HG03342 (cell line): ENCODE measurements around the gene PPFIBP1.
"Not testable (repeated sequence)": the region's sequence is repeated elsewhere in the genome, so short reads cannot be mapped to it uniquely, and the experiment has no call there.

Experiments
- ATAC-seq: cut with Tn5 transposase; IDR thresholded peaks from one replicate; pipeline ENCODE4 v1.9.1; 2021; ENCODE audit warnings: mild to moderate bottlenecking, moderate library complexity; ENCODE audit not compliant: unreplicated experiment

The PPFIBP1 gene

DNA sequence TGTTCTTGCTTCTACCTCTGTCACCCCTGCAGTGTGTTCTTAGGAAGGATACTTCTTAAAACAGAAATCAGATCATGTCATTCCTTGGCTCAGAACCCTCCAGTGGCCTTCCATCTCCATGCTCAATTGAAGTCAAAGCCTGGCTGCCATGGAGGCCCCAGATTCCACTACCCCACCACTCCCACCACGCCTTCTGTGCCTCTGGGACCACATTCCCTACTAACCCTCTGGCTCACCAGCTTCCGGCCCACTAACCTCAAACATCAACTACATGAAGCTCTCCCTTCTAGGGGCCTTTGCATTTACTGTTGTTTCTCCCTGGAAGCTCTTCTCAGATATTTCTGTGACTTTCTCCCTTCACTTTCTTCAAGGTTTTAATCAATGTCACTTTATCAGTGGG lies 96.1 kb downstream of the PPFIBP1 start:
- ATAC-seq, result no peak

DNA sequence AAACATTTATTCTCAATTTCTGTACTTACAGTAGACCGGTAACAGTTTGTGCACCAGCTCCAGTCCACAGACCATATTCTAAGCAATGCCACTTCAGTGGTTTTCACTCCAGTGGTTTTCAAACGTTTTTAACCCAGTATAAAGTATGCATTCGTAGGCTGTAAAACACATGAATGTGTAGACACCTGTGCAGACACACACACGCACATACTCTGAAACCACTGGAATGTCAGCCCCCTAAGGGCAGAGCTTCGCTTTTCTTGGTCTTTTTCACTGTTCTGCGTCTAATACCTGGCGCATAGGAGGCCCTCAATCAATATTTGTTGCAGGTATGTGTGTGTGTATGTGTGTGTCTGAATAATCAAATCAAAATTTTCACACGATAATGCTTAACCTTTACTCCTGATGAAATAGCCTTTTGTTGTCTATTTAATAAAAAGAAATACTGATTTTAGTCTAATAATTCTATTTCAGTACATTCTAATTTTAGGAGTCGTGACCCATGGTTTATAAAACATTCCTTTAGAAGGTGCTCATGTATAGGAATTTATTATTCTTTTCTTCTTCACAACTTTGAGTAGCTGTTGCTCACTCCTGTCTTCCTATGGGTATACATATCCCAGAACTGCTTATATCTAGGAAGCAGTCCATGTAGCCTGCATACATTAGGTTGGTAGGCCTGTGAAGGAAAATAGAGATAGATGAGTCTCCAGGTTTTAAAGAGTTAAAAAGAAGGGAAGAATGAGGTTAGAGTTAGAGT lies 98.6 kb downstream of the PPFIBP1 start:
- ATAC-seq, result no peak

DNA sequence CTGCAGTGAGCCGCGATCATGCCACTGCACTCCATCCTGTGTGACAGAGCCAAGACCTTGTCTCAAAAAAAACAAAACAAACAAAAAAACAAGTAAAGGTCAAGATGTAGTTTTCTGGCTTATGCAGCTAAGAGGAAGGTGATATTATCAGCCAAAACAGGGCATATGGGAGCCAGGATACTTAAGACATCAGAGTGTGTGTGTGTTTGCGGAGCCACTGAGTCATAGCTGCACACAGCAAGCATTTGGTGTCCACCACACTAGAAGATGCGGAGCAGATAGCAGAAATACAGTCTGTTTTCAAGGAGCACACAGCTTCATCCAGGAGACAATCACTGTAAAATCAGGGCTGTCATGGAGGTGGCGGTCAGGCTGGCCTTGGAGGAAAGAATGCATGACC lies 99.6 kb downstream of the PPFIBP1 start:
- no peak for ATAC-seq

DNA sequence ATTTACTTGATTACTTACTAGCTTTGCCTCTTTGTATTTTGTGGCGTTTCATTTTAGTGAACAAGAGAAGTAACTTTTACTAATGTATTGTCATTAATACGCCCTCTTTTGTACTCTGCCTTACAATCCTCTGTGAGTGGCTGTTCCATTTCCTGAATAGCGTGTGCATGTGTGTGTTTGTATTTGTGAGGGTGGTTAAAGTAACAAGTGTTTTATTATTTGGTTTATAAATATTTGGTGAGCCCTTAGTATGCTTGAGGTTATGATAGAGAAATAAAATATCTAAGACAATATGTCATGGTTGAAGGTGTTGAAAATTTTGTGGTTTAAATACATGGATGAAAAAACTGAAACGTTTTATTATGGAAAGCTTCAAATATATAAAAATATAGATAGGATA lies 100.6 kb downstream of the PPFIBP1 start:
- ATAC-seq, result no peak

DNA sequence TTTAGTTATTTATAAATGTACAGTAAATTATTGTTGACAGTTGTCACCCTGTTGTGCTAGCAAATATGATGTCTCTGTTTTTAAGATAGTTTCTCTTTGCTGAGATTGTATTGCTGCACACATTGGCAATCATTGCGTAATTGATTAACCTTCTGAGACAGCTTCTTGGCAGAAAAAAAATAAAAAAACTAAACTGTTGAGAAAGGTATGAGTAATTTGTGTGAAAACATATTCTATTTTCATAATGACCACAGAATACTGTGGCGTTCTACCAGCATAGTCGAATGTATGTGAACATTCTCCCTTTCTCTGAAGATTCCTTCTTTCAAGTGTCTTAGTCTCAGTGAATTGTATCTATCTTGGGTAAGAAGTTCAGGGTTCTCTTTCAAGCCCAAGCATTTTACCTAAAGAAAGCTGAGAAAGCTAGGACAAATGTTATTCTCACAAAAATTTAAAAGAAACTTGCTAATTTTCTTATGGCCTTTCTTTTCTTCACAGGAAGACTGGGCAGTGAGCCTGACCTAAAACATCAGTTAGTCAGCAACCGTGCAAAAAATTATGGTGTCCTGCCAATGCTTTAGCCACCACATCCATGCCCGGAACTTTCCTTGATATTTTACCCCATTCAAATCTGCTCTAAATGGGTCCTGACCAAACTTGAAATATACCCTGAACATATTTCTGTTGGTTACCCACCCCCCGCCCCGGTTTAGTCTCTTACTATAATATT lies 103.3 kb downstream of the PPFIBP1 start:
- ATAC-seq, result peak; percentile 70

DNA sequence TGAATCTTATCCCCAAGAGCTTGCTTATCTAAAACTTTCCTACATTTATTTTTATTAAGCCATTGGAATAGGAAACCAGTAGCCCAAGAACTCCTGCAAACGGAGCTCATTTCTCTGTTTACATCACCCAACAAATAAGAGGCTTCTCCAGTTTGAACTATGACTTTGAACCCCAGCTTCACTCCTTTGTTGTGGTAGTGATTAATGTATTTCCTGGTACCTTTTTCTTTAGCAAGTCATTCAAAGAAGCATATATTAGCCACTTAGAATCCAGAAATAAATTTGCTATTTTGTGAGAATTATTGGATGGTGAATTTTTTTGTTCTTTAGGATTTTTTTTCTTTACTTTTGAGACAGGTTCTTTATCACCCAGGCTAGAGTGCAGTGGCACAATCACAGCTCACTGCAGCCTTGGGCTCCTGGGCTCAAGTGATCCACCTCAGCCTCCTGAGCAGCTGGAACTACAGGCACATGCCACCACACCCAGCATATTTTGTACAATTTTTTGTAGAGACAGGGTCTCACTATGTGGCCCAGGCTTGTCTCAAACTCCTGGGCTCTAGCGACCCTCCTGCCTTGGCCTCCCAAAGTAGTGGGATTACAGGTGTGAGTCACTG lies 104.0 kb downstream of the PPFIBP1 start:
- ATAC-seq, result not testable (repeated sequence)

DNA sequence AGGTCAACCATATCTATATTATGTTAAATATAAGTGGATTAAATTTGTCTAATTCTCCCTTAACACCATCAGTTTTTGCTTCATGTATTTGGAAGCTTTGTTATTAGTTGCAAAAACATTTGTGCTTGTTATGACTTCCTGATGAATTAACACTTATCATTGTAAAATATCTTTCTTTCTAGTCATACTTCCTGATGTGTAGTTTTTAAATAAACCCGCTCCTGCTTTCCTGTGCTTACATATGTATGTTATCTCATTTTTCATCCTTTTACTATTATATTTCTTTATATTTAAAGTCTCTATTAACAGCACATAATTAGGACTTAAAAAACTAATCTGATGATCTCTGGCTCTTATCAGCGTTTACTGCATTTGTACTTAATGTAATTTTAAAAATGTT lies 106.2 kb downstream of the PPFIBP1 start:
- ATAC-seq, result not testable (repeated sequence)

DNA sequence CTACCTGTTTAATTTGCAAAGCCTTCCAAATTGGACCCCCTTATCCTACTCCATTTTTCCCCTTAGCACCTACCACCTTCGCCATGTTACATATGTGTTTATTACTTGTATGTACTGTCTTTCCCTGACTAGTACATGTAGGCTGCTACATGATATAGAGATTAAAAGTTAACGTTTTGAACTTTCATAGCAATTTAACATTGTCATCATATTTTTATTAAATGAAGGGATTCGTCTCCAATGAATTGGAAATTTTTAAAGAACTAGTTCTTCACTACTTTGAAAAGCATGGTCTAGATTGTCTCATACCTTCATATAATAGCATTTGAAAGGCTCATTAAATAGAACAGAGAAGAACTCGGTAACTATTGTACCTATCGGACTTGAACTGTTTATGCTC lies 107.4 kb downstream of the PPFIBP1 start:
- ATAC-seq, result no peak

DNA sequence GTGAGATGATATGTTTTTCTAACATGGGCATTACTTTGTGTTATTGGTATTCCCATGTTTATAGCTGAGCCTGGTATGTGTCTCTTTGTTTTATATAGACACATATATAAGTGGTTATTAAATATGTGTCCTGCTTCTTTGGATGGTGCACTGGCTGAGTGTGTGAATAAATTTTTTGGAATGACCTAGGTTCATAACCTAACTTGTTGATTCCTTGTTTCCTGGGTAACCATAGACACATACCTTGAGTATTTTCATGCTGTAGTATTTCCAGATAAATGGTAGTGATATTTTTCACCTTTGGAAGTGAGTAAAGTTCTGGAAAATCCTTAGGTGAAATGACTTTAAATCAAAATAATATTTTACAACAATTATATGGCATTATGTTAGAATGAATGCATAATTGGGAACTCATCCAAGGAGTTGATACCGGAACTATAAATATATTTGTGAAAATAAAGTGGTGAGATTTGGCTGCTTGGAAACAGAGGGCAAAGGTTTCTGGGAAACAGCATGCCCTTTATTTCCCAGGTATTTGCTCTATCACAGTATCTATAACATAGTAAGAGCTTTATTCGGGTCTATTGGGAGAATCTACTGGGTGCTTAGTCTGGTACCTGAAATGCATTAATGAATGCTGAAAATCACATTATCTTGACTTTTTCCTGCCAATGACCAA lies 107.9 kb downstream of the PPFIBP1 start:
- no peak for ATAC-seq

DNA sequence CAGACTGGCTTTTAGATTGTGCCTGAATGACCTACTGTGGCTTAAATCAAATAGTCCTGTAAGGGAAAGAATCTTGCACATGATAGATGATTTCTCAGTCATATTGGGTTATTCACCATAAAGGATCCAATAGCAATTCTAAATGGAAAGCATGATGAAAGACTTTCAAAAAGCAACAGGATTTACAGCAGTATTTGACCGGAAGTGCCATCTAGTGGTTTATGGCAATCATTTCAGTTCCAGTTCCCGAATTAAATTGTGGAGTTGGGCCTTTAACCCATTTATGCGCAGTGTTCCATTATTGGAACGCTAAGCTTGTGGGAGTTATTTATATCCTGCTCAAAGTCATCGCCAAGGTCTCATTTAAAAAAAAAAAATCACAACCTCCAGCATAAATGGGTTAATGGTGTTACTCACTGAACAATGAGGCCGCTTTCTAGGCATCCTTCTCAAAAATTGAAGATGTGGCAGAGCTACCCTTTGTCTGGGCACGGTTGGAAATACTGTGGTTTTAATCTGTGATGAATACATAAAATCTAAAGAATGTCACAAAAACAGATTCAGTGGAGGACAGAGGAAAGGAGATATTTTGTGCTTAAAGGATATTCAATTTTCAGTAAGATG lies 111.5 kb downstream of the PPFIBP1 start:
- no peak for ATAC-seq

DNA sequence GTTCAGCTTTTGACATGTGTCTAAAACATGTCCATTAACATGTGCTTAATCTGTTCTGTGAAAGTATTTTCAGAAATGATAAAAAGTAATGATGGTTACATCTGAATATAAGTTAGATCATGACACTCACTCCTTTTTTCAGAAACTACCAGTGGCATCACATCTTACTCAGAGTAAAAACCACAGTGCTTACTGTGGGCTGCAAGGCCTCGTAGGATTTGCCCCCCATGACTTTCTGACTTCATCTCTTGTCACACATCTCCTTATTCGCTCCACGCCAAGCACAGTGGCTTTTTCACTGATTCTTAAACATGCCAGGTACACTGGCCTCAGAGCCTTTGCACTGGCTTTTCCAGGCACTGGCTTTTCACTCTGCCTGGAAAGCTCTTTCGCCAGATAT lies 112.6 kb downstream of the PPFIBP1 start:
- ATAC-seq, result not testable (repeated sequence)

DNA sequence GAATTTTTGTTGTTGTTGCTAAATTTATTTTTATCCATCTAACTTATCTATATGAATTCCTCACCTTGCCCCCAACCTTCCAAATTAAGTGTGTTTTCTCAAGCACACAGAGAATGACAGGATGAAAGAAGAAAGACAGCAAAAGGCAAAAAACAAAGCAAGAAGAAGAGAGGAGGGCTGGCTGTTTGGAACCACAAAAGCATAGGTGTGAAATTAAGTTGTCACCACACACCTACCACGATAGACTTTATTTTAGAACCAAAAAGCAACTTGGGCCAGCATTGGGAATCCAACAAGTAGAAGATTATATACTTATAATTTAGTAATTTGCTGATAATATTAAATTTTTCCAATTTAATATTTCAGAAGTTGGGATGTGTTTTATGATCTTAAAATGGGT lies 113.5 kb downstream of the PPFIBP1 start:
- no peak for ATAC-seq

DNA sequence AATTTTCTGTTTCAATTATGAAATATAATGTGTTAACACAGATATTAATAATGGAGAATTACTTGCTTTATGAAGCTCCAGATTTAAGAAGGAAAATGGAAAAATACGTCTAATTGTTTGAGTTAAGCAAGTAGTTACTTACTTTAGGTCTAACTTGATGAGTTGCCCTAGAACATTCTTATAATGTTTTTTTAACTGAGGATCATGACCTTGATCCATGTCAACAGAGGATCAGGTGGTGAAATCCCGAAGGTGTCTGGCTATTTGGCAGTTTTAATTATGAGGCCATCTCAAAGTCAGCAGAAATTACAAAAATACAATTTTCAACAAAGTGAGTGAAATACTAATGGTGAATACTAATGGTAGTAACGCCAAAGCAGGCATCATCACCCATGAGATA lies 115.3 kb downstream of the PPFIBP1 start:
- no peak for ATAC-seq

DNA sequence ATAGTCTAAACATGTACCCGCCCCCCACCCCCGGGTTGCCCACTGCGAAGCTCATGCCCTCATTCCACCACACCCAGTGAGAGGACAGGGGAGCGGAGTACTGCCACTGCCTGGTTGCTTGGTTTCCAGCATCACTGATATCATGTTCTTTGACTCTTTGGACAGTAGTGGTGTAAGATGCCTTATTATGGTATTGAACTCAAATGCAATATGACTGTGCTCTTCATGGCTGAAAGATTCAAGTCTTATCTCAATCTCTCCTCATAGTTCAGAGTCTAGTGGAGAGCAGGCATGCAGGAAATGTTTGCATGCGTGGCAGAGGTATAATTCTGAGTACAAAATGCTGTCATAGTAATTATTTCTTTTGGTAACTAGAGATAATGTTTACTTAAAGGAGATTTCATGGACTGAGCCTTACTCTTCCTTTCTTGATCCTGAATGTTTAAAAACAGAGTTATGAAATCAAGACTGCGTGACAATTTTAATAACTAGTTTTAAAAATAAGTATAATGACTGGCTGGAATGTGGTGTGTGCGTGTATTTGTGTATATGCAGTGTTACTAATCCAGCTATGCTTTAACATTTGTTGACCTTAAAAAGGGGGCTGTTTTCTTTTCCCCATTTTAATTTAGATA lies 116.7 kb downstream of the PPFIBP1 start:
- not testable (repeated sequence) for ATAC-seq

DNA sequence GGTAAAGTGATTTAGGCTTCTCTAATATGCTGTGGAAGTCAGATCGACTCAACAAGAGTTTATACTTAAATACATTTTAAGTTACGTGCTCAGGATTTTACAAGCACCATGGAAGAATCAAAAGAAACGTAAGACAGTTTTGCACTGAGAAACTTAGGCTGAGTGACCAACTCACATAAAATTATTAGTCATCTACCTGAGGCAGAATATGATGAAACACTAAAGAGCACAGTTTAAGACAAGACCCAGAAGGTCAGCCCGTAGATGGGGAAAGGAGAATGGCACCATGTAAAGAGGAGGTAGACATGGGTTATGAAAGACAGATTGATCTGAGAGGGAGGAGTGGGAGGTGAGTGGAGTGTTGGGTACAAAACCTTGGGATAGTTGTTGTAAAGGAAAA lies 118.4 kb downstream of the PPFIBP1 start:
- ATAC-seq, result not testable (repeated sequence)

DNA sequence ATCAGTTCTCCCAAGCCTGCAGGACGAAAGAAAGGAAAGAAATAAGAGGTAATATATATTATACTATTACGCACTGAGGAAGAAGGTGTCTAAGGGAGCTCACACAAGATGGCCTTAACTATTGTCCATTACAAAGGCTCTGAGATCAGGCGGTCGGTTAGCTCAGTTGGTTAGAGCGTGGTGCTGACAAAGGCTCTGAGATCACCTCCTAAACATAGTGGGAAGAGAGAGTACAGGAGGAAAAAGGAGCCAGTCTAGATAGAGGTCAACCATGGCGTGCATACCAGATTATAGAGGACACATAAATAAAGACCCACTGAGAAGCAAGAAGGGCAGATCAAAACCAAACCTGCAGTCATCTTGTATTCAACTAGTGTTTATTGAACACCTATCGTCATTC lies 118.9 kb downstream of the PPFIBP1 start:
- not testable (repeated sequence) for ATAC-seq

DNA sequence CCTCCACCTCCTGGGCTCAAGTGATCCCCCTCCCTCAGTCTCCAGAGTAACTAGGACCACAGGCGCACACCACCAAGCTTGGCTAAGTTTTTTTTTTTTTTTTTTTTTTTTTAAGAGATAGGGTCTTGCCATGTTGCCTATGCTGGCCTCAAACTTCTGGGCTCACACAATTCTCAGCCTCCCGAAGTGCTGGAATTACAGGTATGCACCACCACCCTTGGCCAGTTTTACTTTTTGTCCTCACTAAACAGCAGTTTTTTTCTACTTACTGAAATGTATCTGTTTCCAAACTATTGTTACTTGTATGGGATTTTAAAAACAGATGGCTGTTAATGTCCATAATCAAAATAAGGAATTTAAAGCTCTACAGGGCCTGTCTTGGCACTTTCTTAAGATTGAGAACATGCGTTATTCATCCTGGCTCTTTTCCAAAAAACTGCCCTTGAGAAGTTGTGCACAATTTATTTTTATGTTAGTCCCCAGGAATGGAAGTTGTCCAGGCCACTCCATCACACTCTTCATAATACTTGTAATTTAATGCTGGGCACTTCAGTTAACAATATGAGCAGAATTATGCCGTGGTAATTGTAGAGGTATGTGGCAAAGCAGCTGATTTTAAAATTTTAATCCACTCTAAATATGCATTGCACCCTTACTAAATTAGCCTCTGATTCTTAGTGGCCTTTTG lies 120.3 kb downstream of the PPFIBP1 start:
- no peak for ATAC-seq

DNA sequence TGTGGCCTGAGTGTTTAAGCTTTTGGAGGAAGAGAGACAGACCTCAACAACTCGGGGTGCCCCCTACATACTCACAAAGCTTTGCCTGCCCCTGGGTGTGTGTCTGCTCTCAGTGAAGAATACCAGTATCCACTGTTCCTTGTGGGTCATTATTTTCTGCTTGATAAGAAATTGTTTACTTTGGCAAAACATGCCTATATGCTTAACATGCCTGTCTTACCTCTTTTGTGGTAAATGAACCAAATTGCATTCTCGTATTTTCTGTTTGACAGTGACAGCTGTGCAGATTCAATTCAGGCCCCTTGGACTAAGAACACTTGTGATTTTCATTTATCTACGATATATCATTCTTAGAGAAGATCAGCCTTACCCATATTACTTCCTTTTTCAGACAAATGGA lies 121.7 kb downstream of the PPFIBP1 start:
- no peak for ATAC-seq

DNA sequence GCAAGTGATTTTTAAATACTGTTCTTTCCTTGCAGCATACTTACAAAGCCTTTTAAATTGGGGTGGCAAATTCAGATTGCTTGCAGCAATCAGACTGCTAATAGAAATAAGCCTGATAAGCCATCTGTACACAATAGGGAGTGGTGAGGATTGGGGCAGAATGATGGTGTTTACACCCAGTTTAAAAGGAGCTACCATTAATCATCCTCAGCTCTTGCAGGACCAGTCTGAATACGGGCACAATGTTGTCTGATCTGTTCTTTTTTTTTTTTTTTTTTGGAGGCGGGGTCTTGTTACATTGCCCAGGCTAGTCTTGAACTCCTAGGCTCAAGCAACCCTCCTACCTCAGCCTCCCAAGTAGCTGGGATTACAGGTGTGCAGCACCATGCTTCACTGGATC lies 122.1 kb downstream of the PPFIBP1 start:
- no peak for ATAC-seq

DNA sequence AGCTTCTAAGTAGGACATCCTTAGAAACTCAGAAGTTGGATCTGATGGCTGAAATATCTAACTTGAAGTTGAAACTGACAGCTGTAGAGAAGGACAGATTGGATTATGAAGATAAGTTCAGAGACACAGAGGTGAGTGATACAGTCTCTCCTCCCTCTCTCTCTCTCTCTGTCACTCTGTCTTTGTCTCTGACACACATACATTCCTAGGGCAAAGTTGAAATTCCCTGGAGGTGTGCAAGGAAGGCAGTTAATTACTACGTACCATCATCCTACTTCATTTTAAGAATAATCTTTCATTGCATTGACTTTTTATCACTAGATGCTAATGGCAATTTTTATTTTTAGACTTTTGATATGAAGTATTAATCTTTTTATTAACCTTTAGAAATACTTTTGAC lies 126.0 kb downstream of the PPFIBP1 start:
- no peak for ATAC-seq
